Osteocyte (in vitro differentiated cells): ENCODE measurements around the gene MPPED1. TPM values are rescaled to one million over a fixed set of nuclear protein-coding genes. Genes with fewer than 3 reads are reported as not detected.

Source experiments
- DNase-seq: peaks from one replicate; pipeline ENCODE4 v3.0.0; 2021; ENCODE audit warnings: mixed read lengths; ENCODE audit not compliant: unreplicated experiment; ENCODE audit errors: extremely low spot score
- H3K27ac Mint-ChIP-seq: one replicate; pipeline ENCODE4 v1.8.0; 2021; ENCODE audit warnings: mild to moderate bottlenecking, mixed read lengths; ENCODE audit not compliant: unreplicated experiment
- H3K27me3 Mint-ChIP-seq: one replicate; pipeline ENCODE4 v1.8.0; 2021; ENCODE audit warnings: mixed read lengths; ENCODE audit not compliant: unreplicated experiment
- H3K36me3 Mint-ChIP-seq: one replicate; pipeline ENCODE4 v1.8.0; 2021; ENCODE audit warnings: mixed read lengths; ENCODE audit not compliant: unreplicated experiment
- H3K4me1 Mint-ChIP-seq: one replicate; pipeline ENCODE4 v1.8.0; 2021; ENCODE audit warnings: mixed read lengths; ENCODE audit not compliant: unreplicated experiment
- H3K4me3 Mint-ChIP-seq: one replicate; pipeline ENCODE4 v1.8.0; 2021; ENCODE audit warnings: mild to moderate bottlenecking, moderate library complexity, mixed read lengths; ENCODE audit not compliant: unreplicated experiment
- H3K9me3 Mint-ChIP-seq: one replicate; pipeline ENCODE4 v1.8.0; 2021; ENCODE audit warnings: mixed read lengths; ENCODE audit not compliant: unreplicated experiment
- CTCF ChIP-seq: fragments of 200-600 bp; sonication (generic); IDR thresholded peaks from 2 replicates; pipeline ENCODE4 v1.5.0; 2021; ENCODE audit warnings: antibody characterized with exemption, mild to moderate bottlenecking, moderate library complexity
- total RNA-seq: library from RNA; stranded (reverse); gene quantifications from 2 replicates; pipeline ENCODE4 v1.2.1, GENCODE V29; 2021

Gene MPPED1
- total RNA-seq, 1 donor from 2014 or later, result not detected

DNA sequence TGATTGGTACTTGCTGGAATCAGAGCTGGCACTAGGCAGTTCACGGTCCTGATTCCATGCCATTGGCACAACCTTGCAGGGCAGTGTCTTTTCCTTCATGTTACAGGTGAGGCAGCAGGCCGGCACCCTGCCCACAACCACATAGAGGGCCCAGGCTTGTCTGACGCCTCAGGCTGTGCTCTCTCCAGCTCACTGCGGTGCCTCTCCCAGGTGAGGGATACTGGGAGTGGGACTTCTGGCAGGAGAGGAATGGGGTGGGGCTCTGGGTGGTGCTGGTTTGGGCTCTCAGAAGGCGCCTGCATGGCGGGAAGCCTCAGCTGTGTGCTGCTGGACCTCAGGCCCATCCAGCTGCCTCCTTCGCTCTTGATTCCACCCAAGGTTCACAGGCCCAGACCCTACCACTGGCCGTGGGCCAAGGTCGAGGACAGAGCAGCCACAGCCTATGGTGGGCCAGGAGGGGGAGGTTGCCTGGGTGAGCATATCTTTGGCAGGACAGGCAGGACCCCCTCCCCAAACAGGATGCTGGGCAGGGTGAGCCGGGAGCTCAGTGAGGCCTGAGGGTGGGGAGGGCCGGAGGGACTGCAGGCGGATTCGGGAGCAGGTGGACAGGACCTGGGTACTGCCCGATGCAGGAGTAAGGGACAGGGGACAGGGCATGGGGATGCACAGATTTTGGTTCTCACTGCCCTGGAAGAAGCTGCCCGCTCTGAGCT lies 7.0 kb upstream of the MPPED1 start:
- no peak overlapping the region for H3K4me3 Mint-ChIP-seq
- TF ChIP-seq CTCF, result no peak
- H3K27ac Mint-ChIP-seq, result no peak overlapping the region
- no peaks in the 10 kb centered on the region for H3K9me3 Mint-ChIP-seq
- DNase-seq, result no peak
- no peaks in the 10 kb centered on the region for H3K4me1 Mint-ChIP-seq
- H3K36me3 Mint-ChIP-seq, result no peaks in the 10 kb centered on the region
- peaks cover 6% of the 10 kb centered on the region for H3K27me3 Mint-ChIP-seq

- Mint-ChIP-seq H3K27me3 (peaks cover 19% of the 10 kb centered on the region), H3K4me1 (no peaks in the 10 kb centered on the region), H3K4me3 (no peak overlapping the region), H3K9me3 (no peaks in the 10 kb centered on the region), H3K27ac (no peak overlapping the region), H3K36me3 (no peaks in the 10 kb centered on the region)
- no peak for TF ChIP-seq CTCF
- DNase-seq, result no peak
Observed at GRCh38 chr22:43406186-43406790, 5.5 kb upstream of the MPPED1 start.

GRCh38 chr22:43407591-43407990 lies 4.2 kb upstream of the MPPED1 start:
- no peak for TF ChIP-seq CTCF
- Mint-ChIP-seq H3K4me1 (no peaks in the 10 kb centered on the region), H3K27me3 (peaks cover 22% of the 10 kb centered on the region), H3K27ac (no peak overlapping the region), H3K4me3 (no peak overlapping the region), H3K9me3 (no peaks in the 10 kb centered on the region), H3K36me3 (no peaks in the 10 kb centered on the region)
- DNase-seq, result no peak

DNA sequence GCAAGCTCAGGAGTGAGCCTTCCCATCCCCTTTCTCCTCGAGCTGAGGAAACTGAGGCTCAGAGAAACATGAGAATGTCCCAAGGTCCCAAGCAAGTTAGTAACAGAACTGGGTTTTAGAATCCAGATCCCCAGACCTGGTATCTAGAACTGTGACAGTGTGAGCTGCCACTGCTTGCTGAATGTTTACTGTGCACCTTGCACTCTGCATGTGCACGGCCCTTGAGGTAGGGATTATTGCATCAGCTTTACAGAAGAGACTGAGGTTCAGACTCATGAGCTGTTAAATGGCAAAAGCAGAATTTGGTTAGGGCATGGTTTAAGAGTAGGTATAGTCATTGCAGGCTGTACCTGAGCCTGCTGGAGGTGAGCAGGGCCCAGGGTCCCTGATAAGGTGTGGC lies 3.8 kb upstream of the MPPED1 start:
- Mint-ChIP-seq H3K9me3 (no peaks in the 10 kb centered on the region), H3K36me3 (no peaks in the 10 kb centered on the region), H3K4me3 (no peak overlapping the region), H3K27ac (no peak overlapping the region), H3K27me3 (peaks cover 26% of the 10 kb centered on the region), H3K4me1 (no peaks in the 10 kb centered on the region)
- no peak for TF ChIP-seq CTCF
- DNase-seq, result no peak

- no peaks in the 10 kb centered on the region for H3K36me3 Mint-ChIP-seq
- no peak for DNase-seq
- no peak for TF ChIP-seq CTCF
- peaks cover 36% of the 10 kb centered on the region for H3K27me3 Mint-ChIP-seq
- H3K4me3 Mint-ChIP-seq, result no peak overlapping the region
- H3K4me1 Mint-ChIP-seq, result no peaks in the 10 kb centered on the region
- no peaks in the 10 kb centered on the region for H3K9me3 Mint-ChIP-seq
- no peak overlapping the region for H3K27ac Mint-ChIP-seq
Observed at GRCh38 chr22:43409046-43409445, 2.8 kb upstream of the MPPED1 start.
